Right lobe of liver (tissue), 6 donors: ENCODE data around the gene ZNF770. TPM values are rescaled to one million over a fixed set of nuclear protein-coding genes. Genes with fewer than 3 reads are reported as not detected.
"Not testable (repeated sequence)": the region's sequence is repeated elsewhere in the genome, so short reads cannot be mapped to it uniquely, and the experiment has no call there.

Experiments
- ATAC-seq, 4 donors: fragments of 200-7000 bp; cut with Tn5 transposase; one replicate each; pipeline ENCODE4 v1.9.1; 2020; ENCODE audit warnings: mild to moderate bottlenecking in 4 of 4, moderate library complexity in 4 of 4
- DNase-seq, 3 donors: peaks; one replicate each; pipeline ENCODE4 v3.0.0-alpha.2; 2020
- H3K27ac ChIP-seq, 3 donors: fragments of 200-600 bp; one replicate each; pipeline ENCODE4 v1.8.0; 2022
- H3K27me3 ChIP-seq, 2 donors: fragments of 200-600 bp; one replicate each; pipeline ENCODE4 v1.8.0; 2022
- H3K36me3 ChIP-seq, 4 donors: fragments of 200-600 bp; sonication (generic) in 1 of 4; one replicate each; pipeline versions ENCODE4 v1.5.1 to v1.8.0; 2017 to 2022; ENCODE audit warnings: control low read depth in 1 of 4
- H3K4me1 ChIP-seq, 4 donors: fragments of 200-600 bp; sonication (generic) in 1 of 4; one replicate each; pipeline versions ENCODE4 v1.5.1 to v1.8.0; 2017 to 2022; ENCODE audit warnings: control low read depth in 1 of 4
- H3K4me3 ChIP-seq, 3 donors: fragments of 200-600 bp; one replicate each; pipeline ENCODE4 v1.8.0; 2022
- H3K9me3 ChIP-seq, 4 donors: fragments of 200-600 bp; sonication (generic) in 1 of 4; one replicate each; pipeline versions ENCODE4 v1.5.1 to v1.8.0; 2017 to 2022; ENCODE audit warnings: control low read depth in 1 of 4
- POLR2A ChIP-seq: fragments of 450-650 bp; IDR thresholded peaks from one replicate; pipeline ENCODE4 v1.6.1; 2017; ENCODE audit warnings: antibody characterized with exemption, mild to moderate bottlenecking
- WGBS: methylation state at CpG from one replicate; pipeline ENCODE4 v1.1.6; 2018; ENCODE audit warnings: low coverage, low lambda C conversion rate; ENCODE audit not compliant: insufficient coverage; ENCODE audit errors: missing lambda C conversion rate; 5-methylcytosine and 5-hydroxymethylcytosine counted together
- intact Hi-C, 2 donors: fragments of 100-400 bp; cut with DNase I; formaldehyde crosslinking; loops; one replicate each; pipeline versions ENCODE4 v1.11.2 to v1.14.1; 2022
- total RNA-seq, 6 experiments: library from RNA; depleted of rRNA in 2 of 6; stranded (reverse); fragments of >200 nt in 2 of 6; fragmentation: NEBNext Ultra II Directional in 3 of 6; extraction: Animal tissue kit (Norgen Biotek cat#: 25700) in 3 of 6; gene quantifications; one replicate each; pipeline versions ENCODE4 v1.1.0 to v1.2.4, GENCODE V29; 2016 to 2023
- TF ChIP-seq, protein P1 (sequence below), 4 donors: fragments of 200-600 bp in 3 of 4; fragments of 450-650 bp in 1 of 4; IDR thresholded peaks; one replicate each; pipeline versions ENCODE4 v1.5.1 to v1.8.0; 2016 to 2022; ENCODE audit warnings: antibody characterized with exemption in 4 of 4, mild to moderate bottlenecking in 2 of 4
- donor health status: DM: no; HTN: yes; CAD: no.
- donor health status: DM: no; HTN: no; CAD: no.
- donor health status: DM: no; HTN: no; CAD: no.
- donor health status: DM: no; HTN: yes; CAD: no.
- donor health status: DM: no; HTN: yes; CAD: no.

ZNF770 gene
- total RNA-seq, 6 experiments from 2014 or later, result 19.4 to 35.8 (median 24.8) TPM

DNA sequence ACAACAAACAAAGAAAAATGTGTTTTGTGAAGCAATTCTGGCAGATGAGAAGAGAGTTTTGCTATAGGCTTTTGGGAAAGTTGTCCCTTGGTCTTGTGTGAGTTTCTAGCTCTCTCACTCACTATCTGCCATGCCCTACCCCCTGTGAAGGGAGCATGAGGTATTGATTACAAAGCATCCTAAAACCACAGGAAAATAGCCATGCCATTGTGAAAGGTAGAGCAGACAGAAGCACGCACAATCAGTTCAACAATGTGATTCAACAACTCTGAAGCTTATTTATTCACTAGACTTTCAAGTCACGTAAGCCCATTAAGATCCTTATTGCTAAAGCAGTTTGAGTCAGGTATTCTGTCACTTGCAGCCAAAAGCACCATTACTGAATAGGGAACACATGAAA, 12.0 kb downstream of the ZNF770 start:
- peaks cover 0 to 3% (median 0%) of the 10 kb centered on the region in 4 donors for H3K36me3 ChIP-seq
- no peak overlapping the region for H3K4me3 ChIP-seq
- TF ChIP-seq POLR2A, result no peak
- TF ChIP-seq, protein P1, sequence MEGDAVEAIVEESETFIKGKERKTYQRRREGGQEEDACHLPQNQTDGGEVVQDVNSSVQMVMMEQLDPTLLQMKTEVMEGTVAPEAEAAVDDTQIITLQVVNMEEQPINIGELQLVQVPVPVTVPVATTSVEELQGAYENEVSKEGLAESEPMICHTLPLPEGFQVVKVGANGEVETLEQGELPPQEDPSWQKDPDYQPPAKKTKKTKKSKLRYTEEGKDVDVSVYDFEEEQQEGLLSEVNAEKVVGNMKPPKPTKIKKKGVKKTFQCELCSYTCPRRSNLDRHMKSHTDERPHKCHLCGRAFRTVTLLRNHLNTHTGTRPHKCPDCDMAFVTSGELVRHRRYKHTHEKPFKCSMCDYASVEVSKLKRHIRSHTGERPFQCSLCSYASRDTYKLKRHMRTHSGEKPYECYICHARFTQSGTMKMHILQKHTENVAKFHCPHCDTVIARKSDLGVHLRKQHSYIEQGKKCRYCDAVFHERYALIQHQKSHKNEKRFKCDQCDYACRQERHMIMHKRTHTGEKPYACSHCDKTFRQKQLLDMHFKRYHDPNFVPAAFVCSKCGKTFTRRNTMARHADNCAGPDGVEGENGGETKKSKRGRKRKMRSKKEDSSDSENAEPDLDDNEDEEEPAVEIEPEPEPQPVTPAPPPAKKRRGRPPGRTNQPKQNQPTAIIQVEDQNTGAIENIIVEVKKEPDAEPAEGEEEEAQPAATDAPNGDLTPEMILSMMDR (IDR thresholded peaks at IDR 0.05), result no peak
- WGBS, result 85% methylated on average over 2 of the region's 2 CpGs
- intact Hi-C loops, result no loop called here
- H3K27me3 ChIP-seq, result no peaks in the 10 kb centered on the region
- DNase-seq, result no peak
- H3K27ac ChIP-seq, result no peak overlapping the region
- no peaks in the 10 kb centered on the region for H3K4me1 ChIP-seq
- H3K9me3 ChIP-seq, result no peaks in the 10 kb centered on the region
- no peak for ATAC-seq

DNA sequence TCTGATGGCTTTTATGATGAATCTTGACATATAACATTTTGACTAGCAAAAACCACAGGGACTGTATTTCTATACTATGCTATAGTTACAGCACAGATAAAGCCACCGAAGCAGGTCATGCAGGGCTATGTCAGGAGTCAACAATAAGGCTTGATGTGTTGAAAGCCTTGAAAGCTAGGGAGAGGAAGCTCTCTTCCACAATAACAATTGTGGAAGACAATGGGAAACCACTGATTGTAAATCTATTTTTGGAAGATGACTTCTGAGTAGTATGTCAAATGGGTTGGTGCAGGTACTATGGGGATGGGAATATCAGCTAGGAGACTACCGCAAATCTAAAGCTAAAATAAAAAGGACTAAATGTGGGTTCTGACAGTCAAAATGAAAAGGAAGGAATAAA, 14.6 kb downstream of the ZNF770 start:
- intact Hi-C loops, result no loop called here
- TF ChIP-seq, protein P1 (IDR thresholded peaks at IDR 0.05), result no peak
- no peak for TF ChIP-seq POLR2A
- WGBS, result 71% methylated on average over 2 of the region's 2 CpGs

DNA sequence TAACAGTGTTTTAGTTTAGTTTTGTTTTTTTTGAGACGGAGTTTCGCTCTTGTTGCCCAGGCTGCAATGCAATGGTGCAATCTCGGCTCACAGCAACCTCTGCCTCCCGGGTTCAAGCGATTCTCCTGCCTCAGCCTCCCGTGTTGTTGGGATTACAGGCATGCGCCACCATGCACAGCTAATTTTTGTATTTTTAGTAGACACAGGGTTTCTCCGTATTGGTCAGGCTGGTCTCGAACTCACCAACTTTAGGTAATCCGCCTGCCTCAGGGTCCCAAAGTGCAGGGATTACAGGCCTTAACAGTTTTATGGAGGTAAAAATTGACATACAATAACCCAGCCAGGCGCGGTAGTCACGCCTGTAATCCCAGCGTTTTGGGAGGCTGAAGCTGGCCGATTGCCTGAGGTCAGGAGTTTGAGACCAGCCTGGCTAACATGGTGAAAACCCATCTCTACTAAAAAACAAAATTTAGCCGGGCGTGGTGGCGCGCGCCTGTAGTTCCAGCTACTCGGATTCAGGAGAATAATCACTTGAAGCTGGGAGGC, 17.9 kb downstream of the ZNF770 start:
- DNase-seq, H3K27me3 ChIP-seq, H3K36me3 ChIP-seq, intact Hi-C loops, H3K9me3 ChIP-seq: not testable (repeated sequence)
- Histone ChIP-seq H3K27ac (peak overlapping the region in 1 of 3 donors; percentile 51), H3K4me3 (peak overlapping the region; percentile 50 to 90 (median 78)), H3K4me1 (peaks cover 0 to 15% (median 0%) of the 10 kb centered on the region in 4 donors)
- ATAC-seq, result peak in 1 of 4 donors; percentile 11
- 68% methylated on average over 12 of the region's 21 CpGs for WGBS

More for the DNA sequence above, 14.6 kb downstream of the ZNF770 start:
- Histone ChIP-seq H3K36me3 (no peaks in the 10 kb centered on the region), H3K9me3 (no peaks in the 10 kb centered on the region), H3K27me3 (no peaks in the 10 kb centered on the region), H3K27ac (no peak overlapping the region), H3K4me1 (peaks cover 0 to 3% (median 0%) of the 10 kb centered on the region in 4 donors), H3K4me3 (no peak overlapping the region)
- no peak for DNase-seq
- ATAC-seq, result no peak

DNA sequence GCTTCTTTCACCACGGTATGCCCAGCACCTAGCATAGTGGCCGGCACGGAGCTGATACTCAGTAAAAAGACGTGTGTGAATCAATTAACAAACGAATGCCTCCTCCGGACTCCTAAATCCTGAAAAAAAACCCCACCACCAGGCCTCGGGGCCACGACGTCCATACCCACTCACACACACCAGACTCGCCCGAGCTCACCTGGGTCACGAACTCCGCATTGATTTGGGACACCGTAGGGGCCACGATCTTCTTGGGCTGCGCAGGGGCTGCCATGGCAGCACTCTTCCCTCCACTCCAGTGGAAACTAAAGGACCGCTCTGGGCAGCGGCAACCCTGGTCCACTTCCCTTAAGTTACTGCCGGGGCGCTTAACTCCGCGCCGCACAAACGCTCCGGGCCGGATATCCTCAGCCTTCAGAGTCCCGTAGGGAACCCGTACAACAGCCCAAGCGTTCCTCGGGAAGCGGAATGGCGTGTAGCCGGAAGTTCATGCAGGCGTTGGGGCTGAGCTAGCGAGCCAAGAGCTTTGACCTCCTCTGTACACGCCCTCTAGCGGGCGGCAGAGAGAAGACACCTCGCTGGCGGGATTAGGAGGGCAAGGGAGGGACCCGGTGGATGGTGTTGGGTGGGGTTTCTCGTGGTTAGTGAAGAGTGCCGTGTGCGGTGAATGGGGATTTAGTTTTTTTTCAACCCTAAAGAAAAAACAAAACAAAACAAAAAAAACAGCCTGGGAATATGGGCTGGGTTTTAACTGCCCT, 18.6 kb downstream of the ZNF770 start, which contains the start of gene AQR:
TSS of gene AQR (minus strand) at position 403 of the 758 bp plus-strand sequence. CDS start at position 274, 129 bp downstream.
- Histone ChIP-seq H3K27ac (peak within 1 kb of the TSS; percentile 4 to 61 (median 51)), H3K9me3 (no peaks in the 10 kb centered on the region), H3K36me3 (no peaks in the 10 kb centered on the region), H3K4me1 (peaks cover 0 to 15% (median 0%) of the 10 kb centered on the region in 4 donors), H3K27me3 (no peaks in the 10 kb centered on the region), H3K4me3 (peak within 1 kb of the TSS; percentile 50 to 90 (median 78))
- intact Hi-C loops, result no loop called here
- DNase-seq (peak; percentile 95 to 98 (median 97)), ATAC-seq (peak; percentile 100)
- TF ChIP-seq, protein P1 (IDR thresholded peaks at IDR 0.05), result peak; percentile 68 to 92 (median 91)
- TF ChIP-seq POLR2A, result peak; percentile 84
- under 1% methylated on average over 40 of the region's 44 CpGs for WGBS

DNA sequence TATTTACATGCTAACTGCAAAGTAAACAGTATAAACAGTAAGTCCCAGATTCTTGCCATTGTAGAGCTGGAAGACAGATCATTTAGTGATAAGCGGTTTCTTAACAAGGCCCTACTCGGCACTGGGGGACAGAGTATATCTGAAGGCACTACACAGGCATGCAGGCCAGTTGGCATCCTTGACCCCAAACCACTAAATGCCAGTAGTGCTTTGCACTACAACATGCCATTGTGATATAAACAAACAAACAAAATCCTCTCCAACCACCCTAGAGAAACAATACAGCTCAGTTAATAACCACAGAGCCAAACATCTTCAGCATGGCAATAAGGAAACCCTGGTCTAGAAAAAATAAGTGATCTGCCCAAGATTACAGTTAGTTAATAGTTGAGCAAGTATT, 23.8 kb downstream of the ZNF770 start:
- Histone ChIP-seq H3K27ac (no peak overlapping the region), H3K36me3 (peaks cover 0 to 12% (median 0%) of the 10 kb centered on the region in 4 donors), H3K27me3 (no peaks in the 10 kb centered on the region), H3K4me1 (peaks cover 0 to 15% (median 0%) of the 10 kb centered on the region in 4 donors), H3K4me3 (no peak overlapping the region), H3K9me3 (no peaks in the 10 kb centered on the region)
- DNase-seq (no peak), ATAC-seq (no peak)
- intact Hi-C loops, result no loop called here
- TF ChIP-seq POLR2A, result no peak
- TF ChIP-seq, protein P1 (IDR thresholded peaks at IDR 0.05), result no peak
- no CpG with 5 or more reads among the region's 2 CpGs for WGBS
